ENCODE results near the gene TLCD4. TPM values are rescaled to one million over a fixed set of nuclear protein-coding genes. Genes with fewer than 3 reads are reported as not detected.
"Not testable (repeated sequence)": the region's sequence is repeated elsewhere in the genome, so short reads cannot be mapped to it uniquely, and the experiment has no call there.

The TLCD4 gene
- total RNA-seq, 1 experiment from 2014 or later = 6.2 TPM

- in situ Hi-C loops (cut with HindIII; ENCODE audit: low sequenced_read_pairs); DNase-seq (ENCODE audit: low spot score): not testable (repeated sequence)
These were observed 24.3 kb upstream of the TLCD4 start for GRCh38 chr1:95092891-95093290.

DNA sequence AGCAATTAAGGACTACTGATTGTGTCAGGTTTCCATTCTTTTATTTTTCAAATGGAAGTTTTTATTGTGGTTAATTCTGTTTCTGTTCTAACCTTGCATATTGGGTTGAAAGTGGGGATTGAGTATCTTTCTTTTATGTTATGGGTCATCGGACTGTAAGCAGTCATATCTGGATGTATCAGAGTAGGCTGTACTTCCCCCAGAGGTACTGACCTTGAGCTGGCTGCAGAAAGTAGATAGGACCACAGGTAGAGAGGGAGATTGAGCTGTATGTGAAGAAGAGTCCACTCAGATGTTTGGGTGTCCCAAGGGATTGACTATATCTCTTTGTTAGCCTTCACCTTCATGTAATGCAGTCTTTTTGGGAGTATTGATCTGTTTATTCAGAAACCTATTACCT is 23.9 kb upstream of the TLCD4 start:
- DNase-seq (ENCODE audit: low spot score) = no peak
- in situ Hi-C loops (cut with HindIII; ENCODE audit: low sequenced_read_pairs) = no loop called here

DNA sequence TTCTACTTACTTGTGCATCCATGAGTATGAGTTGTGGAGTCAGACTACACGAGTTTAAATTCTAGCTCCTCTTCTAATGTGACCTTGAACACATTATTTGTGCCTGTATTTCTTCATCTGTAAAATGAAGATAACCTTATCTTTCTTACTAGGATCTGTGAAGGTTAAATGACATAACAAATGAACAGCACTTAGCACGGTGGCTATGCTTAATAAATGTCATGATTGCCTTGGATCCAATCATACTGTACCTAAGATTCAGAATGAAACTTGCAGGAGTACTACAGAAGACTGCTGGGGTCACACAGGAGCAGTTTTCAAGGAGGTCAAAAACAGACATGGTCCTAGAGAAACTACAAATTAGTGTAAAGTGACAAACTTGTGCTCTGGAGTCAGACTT is 22.2 kb upstream of the TLCD4 start:
- in situ Hi-C loops (cut with HindIII; ENCODE audit: low sequenced_read_pairs) = no loop called here

DNA sequence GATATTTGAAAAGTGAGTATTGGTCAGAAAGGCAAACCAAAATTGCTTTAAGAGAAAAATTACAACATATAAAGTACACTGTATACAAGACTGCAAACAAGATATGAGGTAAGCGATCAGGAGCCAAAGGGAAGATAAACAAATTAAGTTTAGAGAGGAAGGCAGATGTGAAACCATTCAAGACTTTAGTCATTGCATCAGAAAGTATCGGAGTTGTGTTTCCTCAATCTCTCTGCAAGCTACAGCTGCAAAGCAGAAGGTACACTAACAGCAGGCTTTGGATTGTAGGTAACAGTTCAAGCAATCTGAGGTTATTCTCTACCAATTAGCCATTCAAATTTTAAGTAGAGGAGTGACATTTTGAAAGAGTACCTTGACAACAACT is 21.3 kb upstream of the TLCD4 start:
- DNase-seq (ENCODE audit: low spot score) = no peak

More for the DNA sequence above, 22.2 kb upstream of the TLCD4 start:
- no peak for DNase-seq (ENCODE audit: low spot score)

GRCh38 chr1:95096218-95096841 is 20.8 kb upstream of the TLCD4 start:
- in situ Hi-C loops (cut with HindIII; ENCODE audit: low sequenced_read_pairs) = no loop called here
- peak; percentile 3 for DNase-seq (ENCODE audit: low spot score)

More for the DNA sequence above, 21.3 kb upstream of the TLCD4 start:
- in situ Hi-C loops (cut with HindIII; ENCODE audit: low sequenced_read_pairs) = no loop called here

DNA sequence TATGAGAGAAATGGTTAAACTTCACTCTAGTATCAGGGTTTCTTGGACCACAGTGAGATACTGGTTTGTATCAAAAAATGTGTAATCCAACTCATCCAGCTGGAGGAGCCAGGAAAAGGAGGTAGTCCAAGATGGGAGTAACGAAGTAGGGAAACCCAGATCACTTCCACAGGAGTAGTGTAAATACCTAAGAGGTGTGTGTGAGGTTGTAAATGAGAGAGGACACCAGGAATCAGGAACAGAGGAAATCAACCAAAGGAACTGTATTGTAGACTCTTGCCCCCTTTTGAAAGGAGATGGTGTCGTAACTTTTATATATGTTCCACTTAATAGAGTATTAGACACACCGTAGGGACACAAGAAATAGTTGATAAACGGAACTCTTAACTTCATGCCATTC is 19.7 kb upstream of the TLCD4 start:
- DNase-seq (ENCODE audit: low spot score) = no peak
- in situ Hi-C loops (cut with HindIII; ENCODE audit: low sequenced_read_pairs) = no loop called here

DNA sequence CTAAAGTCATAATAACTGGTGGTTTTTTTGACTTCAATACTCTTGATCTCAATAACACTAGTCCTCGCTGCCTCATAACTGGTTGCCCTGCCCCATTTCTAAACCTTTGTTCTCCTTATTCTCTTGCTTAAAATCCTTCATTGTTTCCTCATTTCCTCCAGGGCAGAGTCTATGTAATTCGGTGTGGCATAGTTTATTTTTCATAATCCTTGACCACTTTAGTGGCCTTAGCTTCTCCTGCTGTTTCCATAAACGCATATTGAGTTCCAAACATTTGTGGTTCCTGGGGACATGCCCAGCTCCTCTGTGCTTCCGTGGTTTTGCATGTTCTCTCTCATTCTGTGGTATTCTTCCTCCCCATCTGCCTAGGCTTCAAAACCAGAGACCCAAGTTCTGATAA is 19.0 kb upstream of the TLCD4 start:
- DNase-seq (ENCODE audit: low spot score) = no peak
- in situ Hi-C loops (cut with HindIII; ENCODE audit: low sequenced_read_pairs) = no loop called here

GRCh38 chr1:95108792-95109191 is 8.4 kb upstream of the TLCD4 start:
- DNase-seq (ENCODE audit: low spot score) = no peak
- in situ Hi-C loops (cut with HindIII; ENCODE audit: low sequenced_read_pairs) = no loop called here

GRCh38 chr1:95111014-95111413 is 6.1 kb upstream of the TLCD4 start:
- DNase-seq (ENCODE audit: low spot score) = no peak
- in situ Hi-C loops (cut with HindIII; ENCODE audit: low sequenced_read_pairs) = no loop called here

GRCh38 chr1:95113684-95114083 is 3.5 kb upstream of the TLCD4 start:
- no peak for DNase-seq (ENCODE audit: low spot score)
- in situ Hi-C loops (cut with HindIII; ENCODE audit: low sequenced_read_pairs) = no loop called here

DNA sequence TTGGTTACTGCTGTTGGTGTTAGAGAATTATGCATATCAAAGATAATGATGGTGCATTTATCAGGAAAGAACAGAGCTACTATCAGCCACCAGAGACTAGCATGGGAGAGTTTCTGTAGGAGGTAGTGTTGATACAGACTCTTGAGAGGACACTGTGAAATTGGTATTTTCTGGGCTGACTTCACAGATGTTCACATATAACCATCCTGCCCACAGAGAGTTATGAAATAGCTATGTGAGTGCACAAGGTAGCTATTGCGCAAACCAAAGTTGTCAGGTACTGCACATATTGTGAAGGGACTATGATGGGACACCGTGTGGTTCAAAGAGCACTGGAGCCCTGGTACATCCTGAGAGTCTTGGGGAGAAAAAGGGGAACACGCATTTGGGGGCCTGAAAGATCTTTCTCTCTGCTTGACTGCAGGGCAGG is 1.4 kb upstream of the TLCD4 start:
- DNase-seq (ENCODE audit: low spot score) = no peak
- in situ Hi-C loops (cut with HindIII; ENCODE audit: low sequenced_read_pairs) = no loop called here

DNA sequence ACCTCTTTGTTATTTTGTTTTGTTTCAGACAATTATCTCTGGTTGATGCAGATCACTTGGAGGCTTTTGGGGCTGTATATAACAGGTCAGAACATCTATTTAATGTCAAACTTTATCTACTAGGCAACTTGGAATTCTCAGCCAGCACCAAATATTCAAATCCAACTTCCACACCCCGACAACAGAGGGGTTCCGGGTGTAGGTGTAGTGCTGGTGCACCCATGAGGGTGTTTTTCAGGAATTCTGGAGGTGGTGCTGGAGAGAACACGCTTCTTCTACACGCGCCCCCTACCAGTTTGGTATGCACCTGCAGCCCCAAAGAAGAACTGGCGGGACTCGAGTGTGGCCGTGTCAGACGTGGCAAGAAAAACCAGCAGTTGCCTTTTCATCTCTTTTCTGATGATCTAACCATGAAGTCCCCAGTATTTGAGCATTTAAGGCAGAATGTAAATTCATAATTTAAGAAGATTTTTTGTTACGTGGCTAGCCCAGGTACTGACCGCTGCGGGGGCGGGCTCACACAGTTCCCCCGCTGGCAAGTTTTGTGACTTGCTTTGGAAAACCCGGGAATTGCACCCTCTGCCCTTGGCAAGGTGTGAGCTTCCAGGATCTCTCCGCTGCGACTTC is 462 bp upstream of the TLCD4 start:
- DNase-seq (ENCODE audit: low spot score) = peak; percentile 87
- in situ Hi-C loops (cut with HindIII; ENCODE audit: low sequenced_read_pairs) = no loop called here

DNA sequence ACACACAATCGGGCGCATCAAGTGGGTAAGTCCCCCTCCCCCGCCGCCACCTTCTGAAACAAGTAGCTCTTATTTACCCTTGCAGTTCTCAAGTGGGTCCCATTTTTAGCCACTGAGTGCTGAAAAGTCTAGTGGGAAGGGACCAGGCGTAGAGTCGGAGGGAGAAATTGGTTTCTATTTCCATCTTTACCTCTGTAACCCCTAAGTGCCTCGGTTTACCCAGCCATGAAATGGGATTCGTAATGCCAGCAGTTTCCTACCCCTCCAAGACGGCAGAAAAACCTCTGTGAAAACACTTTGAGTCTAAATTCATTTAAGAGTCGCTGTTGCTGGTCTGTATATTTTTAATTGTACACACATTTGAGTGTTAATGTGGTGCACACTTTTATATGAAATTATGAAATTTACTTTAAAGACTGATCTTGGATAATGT is 928 bp downstream of the TLCD4 start:
- in situ Hi-C loops (cut with HindIII; ENCODE audit: low sequenced_read_pairs) = no loop called here
- DNase-seq (ENCODE audit: low spot score) = peak; percentile 55

GRCh38 chr1:95118710-95119109 is 1.6 kb downstream of the TLCD4 start:
- in situ Hi-C loops (cut with HindIII; ENCODE audit: low sequenced_read_pairs) = no loop called here
- no peak for DNase-seq (ENCODE audit: low spot score)

GRCh38 chr1:95119273-95119672 is 2.1 kb downstream of the TLCD4 start:
- DNase-seq (ENCODE audit: low spot score) = peak; percentile 40
- in situ Hi-C loops (cut with HindIII; ENCODE audit: low sequenced_read_pairs) = no loop called here

GRCh38 chr1:95122151-95122697 is 5.1 kb downstream of the TLCD4 start:
- in situ Hi-C loops (cut with HindIII; ENCODE audit: low sequenced_read_pairs) = no loop called here
- DNase-seq (ENCODE audit: low spot score) = no peak

- in situ Hi-C loops (cut with HindIII; ENCODE audit: low sequenced_read_pairs) = no loop called here
These were observed 7.2 kb downstream of the TLCD4 start for GRCh38 chr1:95124342-95124741.

GRCh38 chr1:95126366-95126765 is 9.2 kb downstream of the TLCD4 start:
- in situ Hi-C loops (cut with HindIII; ENCODE audit: low sequenced_read_pairs) = no loop called here
- DNase-seq (ENCODE audit: low spot score) = no peak

More at GRCh38 chr1:95124342-95124741, 7.2 kb downstream of the TLCD4 start:
- no peak for DNase-seq (ENCODE audit: low spot score)

- DNase-seq (ENCODE audit: low spot score) = no peak
These were observed 9.7 kb downstream of the TLCD4 start for GRCh38 chr1:95126846-95127245.

GRCh38 chr1:95127380-95127779 is 10.2 kb downstream of the TLCD4 start:
- DNase-seq (ENCODE audit: low spot score) = peak; percentile 90
- in situ Hi-C loops (cut with HindIII; ENCODE audit: low sequenced_read_pairs) = no loop called here

More at GRCh38 chr1:95126846-95127245, 9.7 kb downstream of the TLCD4 start:
- in situ Hi-C loops (cut with HindIII; ENCODE audit: low sequenced_read_pairs) = no loop called here

GRCh38 chr1:95132762-95133161 is 15.6 kb downstream of the TLCD4 start:
- no peak for DNase-seq (ENCODE audit: low spot score)
- in situ Hi-C loops (cut with HindIII; ENCODE audit: low sequenced_read_pairs) = no loop called here

Measured in G401 (cell line).